Astrocyte (in vitro differentiated cells and primary cell): ENCODE results near the gene ICOS.
"Not testable (repeated sequence)": the region's sequence is repeated elsewhere in the genome, so short reads cannot be mapped to it uniquely, and the experiment has no call there.

Experiments
- EZH2 ChIP-seq: IDR thresholded peaks from 2 replicates; pipeline ENCODE4 v1.6.1; 2012; ENCODE audit warnings: mild to moderate bottlenecking, low read length, inconsistent platforms; ENCODE audit not compliant: insufficient read depth
- TF ChIP-seq, protein P1 (sequence below): IDR thresholded peaks from 2 replicates; pipeline ENCODE4 v1.5.1; 2011; ENCODE audit warnings: low read depth, mild to moderate bottlenecking, inconsistent platforms, low read length, moderate library complexity; ENCODE audit not compliant: insufficient read depth

DNA sequence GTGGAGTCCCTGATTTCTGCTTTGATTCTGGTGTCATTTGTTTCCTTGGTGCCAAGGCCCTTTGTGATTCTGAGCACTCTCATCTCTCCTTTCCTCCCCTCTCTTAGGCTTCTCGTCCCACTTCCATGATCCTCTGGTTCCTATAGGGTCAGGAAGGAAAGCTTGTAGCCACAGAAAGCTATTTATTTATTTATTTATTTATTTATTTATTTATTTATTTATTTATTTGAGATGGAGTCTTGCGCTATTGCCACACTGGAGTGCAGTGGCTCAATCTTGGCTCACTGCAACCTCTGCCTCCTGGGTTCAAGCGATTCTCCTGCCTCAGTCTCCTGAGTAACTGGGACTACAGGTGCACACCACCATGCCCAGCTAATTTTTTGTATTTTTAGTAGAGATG, 49.4 kb downstream of the ICOS start:
- TF ChIP-seq EZH2: not testable (repeated sequence)
- TF ChIP-seq, protein P1, sequence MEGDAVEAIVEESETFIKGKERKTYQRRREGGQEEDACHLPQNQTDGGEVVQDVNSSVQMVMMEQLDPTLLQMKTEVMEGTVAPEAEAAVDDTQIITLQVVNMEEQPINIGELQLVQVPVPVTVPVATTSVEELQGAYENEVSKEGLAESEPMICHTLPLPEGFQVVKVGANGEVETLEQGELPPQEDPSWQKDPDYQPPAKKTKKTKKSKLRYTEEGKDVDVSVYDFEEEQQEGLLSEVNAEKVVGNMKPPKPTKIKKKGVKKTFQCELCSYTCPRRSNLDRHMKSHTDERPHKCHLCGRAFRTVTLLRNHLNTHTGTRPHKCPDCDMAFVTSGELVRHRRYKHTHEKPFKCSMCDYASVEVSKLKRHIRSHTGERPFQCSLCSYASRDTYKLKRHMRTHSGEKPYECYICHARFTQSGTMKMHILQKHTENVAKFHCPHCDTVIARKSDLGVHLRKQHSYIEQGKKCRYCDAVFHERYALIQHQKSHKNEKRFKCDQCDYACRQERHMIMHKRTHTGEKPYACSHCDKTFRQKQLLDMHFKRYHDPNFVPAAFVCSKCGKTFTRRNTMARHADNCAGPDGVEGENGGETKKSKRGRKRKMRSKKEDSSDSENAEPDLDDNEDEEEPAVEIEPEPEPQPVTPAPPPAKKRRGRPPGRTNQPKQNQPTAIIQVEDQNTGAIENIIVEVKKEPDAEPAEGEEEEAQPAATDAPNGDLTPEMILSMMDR: not testable (repeated sequence)
